Activated CD8-positive, alpha-beta memory T cell treated with anti-CD3 and anti-CD28 coated beads, Interleukin-2, amount 50 U/mL, for 1 hour (primary cell): ENCODE measurements around the gene CDKN2AIPNL.

ENCODE experiments used
- DNase-seq: peaks from one replicate; pipeline ENCODE4 v3.0.0-alpha.2; 2020; ENCODE audit errors: extremely low read depth

Gene CDKN2AIPNL, protein sequence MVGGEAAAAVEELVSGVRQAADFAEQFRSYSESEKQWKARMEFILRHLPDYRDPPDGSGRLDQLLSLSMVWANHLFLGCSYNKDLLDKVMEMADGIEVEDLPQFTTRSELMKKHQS

DNA sequence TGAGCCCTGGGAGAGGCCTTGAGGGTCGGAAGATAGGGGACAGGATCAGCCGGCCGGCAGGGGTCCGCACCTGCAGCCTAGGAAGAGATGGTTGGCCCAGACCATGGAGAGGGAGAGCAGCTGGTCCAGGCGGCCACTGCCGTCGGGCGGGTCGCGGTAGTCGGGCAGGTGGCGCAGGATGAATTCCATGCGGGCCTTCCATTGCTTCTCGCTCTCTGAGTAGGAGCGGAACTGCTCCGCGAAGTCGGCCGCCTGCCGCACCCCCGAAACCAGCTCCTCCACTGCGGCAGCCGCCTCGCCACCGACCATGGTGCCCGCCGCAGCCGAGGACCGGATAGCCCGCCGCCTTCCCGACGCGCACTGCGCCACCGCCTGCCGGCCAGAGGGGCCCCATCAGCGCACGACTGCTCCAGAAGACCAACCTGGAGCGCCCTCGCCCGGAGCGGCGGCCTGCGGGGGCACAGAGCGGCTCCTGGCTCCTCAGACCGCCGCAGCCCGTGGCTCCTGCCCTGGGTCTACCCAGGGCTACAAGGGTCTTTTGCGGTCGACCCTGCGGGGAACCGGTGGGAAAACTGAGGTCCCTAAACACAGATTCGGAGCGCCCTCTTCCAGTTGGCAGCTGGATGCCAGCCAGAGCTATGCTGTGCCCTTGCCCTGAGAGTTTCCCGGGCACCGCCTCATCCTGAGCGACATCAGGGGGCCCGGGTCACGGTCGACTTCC is at the start of gene CDKN2AIPNL:
TSS of gene CDKN2AIPNL (minus strand) at position 336 of the 721 bp plus-strand sequence. CDS start at position 309, 27 bp downstream.
- DNase-seq, result peak; percentile 63

DNA sequence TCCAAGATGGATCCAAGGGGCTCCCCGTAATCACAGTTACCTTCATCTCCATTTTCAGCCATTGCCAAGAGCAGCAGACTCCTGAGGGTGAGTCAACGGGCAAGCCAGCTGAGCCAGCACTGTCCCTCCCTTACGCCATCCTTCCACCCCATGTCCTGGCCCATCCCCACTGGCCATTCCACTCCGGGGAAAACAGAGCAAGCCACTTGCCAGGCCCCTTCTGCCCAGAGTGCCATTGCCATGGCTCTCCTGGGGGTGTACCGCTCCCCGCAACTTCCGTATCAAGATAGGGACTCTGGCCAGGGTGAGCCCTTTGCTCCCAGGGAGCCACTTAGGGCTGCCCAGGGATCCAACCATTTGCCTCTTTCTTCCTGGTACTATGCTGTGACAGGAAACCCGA is 48.9 kb upstream of the CDKN2AIPNL start:
- DNase-seq, result no peak

DNA sequence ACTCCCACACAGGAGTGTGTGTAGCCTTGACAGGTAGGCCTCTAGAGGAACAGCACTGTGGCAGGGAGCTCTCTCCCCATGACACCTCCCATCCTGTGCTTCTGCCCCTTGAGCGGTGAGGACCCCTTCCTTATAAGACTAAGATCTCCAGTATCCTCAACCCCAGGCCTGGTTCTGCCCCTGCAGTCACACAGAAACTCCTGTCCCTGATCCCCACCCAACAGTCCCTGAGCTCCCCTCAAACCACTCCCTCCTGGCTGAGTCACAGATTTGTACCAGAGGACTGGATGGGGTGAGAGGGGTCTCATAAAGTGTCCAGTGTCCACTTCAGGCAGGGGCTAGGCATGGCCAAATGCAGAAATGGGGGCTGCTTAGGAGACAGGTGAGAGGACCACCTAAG is 47.8 kb upstream of the CDKN2AIPNL start:
- no peak for DNase-seq

DNA sequence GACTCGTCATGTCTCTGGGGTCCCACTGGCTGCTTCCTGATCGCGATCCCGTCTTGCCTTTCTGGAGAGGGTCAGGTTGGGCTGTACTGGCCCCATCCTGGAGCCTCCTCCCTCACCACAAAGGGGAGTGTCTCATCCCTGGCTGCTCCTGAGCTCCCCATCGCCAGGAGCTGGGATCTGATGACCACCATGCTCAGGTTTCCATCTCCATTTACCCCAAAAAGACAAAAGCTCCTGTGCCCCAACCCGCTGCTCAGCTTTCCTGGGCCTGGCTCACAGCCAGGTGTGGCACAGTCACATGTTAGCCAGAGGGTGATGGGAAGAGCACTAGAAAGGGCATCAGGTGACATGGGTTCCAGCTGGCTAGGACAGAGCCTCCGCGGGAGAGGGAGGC is 47.3 kb upstream of the CDKN2AIPNL start:
- DNase-seq, result no peak

DNA sequence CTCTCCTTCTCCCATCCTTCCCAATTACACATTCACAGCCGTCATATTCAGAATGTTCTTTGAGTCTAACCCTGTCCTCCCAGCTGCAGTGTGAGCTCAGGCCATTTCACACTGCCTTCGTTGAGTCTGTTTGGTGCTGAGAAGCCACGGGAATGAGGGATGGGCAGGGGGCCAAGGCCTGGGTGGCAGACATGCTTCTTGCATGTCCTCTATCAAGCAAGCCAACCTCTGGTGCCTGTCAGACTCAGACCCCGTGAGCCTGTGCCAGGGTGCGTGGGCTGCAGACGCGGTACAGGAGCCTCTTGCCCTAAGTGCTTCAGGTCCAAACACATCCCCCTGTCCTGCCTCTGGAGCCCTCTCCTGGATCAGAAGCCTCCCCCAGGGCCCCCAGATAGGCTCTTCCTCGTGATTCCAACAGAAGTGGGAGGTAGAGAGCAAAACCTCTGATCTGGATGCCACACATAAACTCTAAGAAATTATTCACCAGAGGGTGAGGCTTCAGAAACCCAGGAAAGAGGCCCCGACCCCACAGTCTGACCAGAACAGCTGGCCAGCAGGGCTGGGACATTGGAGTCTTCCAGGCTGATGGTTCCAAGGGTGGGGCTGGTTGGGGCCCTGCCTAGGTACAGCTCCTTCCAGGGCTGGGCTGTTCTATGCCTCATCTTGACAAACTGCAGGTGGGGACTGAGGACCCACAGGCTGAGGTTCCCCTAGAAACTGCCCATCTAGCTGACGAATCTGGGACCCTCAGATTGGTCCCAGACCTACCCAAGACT is 46.7 kb upstream of the CDKN2AIPNL start:
- DNase-seq, result no peak

DNA sequence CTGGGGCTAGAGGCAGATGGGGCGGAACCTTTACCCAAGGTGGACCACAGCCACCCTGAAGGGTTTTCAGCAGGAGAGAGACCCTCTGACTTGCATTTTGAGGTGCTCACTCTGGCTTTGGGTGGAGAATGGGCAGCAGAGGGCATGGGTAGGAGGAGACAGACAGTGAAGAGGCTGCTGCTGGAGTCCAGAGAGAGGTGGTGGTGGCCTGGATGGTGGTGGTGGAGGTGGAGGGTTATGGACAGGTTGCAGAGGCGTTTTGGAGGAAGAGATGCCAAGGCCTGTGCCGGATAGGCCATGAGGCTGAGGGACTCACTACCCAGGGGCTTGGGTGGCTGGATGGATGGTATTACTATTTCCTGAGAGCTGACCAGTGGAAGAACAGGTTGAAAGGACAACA is 46.1 kb upstream of the CDKN2AIPNL start:
- no peak for DNase-seq

DNA sequence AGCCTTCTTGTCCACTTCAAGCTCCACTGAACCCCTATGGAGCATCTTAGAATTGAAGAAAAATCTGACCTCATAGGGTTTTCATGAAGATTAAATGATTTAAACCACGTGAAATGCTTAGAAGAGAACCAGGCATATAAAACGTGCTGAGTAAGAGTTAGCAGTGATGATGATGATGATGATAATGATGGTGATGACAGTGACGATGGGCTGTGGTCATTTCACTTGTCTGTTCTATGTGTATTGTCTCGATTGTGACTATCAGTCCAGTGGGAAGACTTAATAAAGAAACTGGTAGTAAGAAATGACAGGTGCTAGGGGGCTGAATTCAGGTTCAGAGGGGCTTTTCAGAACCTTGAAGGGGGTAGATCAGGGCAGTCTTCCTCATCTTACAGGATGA is 45.1 kb upstream of the CDKN2AIPNL start:
- no peak for DNase-seq

DNA sequence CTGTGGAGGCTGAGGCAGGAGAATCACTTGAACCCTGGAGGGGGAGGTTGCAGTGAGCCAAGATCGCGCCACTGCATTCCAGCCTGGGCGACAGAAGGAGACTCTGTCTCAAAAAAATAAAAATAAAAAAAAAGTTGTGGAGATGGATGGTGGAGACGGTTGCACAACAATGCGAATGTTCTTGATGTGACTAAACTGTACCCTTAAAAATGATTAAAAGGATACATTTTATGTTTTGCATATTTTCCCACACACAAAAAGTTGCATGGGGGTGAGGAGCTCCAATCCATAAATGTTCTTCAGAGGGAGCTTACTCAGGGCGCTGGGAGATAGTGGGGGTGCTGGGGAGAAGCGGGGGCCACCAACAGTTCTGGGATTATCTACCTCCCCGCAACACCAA is 43.8 kb upstream of the CDKN2AIPNL start:
- no peak for DNase-seq

DNA sequence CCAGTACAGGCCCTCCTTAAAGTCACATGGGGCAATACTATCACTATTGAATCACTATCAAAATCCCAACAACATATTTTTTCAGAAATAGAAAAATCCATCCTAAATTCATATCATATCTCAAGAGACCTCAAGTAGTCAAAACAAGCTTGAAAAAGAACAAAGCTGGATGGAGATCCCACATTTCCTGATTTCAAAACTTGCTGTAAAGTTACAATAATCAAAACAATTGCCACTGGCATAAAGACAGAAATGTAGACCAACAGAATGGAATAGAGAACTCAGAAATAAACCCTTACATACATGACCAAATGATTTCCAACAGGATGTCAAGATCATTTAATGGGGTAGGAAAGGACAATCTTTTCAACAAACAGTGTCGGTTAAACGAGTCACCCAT is 41.3 kb upstream of the CDKN2AIPNL start:
- no peak for DNase-seq

DNA sequence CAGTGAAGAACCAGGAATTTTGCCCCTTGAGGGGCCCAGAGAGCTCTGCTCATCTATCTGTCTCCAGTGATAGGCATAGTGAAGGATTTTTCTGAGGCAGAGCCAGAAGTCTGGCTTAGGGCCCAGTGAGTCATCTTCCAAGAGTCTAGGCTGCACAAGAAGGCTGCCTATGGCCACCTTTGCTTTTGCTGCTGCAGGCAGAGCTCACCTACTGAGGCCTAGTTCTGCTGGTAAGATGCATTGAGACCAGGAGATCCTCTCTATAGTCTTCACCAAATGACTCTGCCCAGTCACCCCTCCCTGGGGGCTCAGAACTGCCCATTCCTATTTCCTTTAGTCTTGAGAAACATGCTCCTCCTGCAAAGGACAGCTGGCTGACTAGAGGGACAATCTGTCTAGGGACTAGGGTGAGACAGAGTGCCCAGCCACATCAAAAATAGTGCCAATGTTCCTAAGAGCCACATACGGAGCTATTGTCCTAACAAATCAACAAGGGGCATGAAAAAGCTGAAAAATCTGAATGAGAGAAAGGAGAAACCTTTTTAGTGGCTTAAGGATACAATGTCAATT is 40.3 kb upstream of the CDKN2AIPNL start:
- DNase-seq, result no peak

DNA sequence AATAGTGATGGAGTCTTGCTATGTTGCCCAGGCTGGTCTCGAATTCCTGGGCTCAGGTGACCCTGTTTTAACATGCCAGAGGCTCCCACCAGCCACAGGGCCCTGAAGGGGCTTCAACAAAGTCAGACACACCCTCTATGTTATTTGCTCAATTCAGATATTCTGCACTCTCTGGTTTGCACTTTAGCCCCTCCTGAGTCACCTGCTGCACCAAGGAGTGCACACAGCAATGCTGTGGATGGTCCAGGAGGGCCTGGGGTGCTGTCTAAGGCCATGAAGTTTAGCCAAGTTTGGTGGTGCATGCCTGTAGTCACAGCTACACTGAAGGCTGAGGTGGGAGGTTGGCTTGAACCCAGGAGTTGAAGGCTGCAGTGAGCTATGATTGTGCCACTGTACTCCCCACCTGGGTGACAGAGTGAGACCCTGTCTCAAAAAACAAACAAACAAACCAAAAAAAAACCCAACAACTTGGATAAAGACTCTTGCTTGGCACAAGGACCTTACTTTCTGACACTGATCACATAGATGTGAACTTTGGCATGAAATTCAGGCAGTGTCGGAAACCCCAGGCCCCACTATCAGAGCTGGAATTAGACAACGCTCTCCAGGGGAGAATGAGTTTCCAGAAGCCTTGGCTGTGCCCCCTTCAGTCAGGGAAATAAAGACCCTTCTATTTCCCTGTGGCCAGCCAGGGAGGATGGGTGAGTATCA is 39.7 kb upstream of the CDKN2AIPNL start:
- no peak for DNase-seq

DNA sequence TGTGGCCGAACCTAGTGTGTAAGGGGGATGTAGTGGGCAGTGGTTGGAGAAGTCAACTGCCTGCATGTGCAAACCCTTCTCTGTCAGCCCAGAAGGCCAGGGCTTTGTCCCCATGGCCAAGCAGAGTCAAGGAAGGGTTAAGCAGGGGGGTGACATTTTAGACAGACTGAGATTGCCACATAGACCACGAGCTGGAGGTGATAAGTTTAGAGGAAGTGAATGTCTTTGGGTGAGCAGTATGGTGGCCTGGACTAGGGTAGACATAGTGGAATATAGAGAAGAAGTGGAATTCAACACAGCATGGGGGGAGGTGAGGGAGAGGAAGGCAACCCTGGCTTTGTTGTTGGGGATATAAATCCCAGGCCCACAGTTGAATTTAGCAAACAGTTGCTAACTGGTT is 38.7 kb upstream of the CDKN2AIPNL start:
- DNase-seq, result no peak

DNA sequence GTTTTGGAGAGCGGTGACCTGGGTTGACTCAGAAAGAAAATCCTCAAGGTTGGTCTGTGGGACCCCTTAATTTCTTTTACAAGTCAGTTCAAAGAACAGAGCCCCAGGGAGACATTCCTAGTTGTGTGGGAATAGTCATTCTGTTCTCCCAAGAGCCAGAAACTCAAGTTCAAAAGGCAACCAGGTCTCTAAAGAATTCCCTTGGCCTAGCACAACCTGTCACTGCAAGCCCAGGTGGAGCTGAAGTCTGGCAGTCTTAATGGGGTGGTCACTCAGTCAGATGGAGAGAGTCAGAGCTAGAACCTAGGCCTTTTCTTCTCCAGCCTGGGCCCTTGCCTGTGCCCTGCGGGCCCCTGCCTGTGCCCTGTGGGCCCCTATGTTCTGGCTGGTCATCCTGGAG is 37.5 kb upstream of the CDKN2AIPNL start:
- no peak for DNase-seq

DNA sequence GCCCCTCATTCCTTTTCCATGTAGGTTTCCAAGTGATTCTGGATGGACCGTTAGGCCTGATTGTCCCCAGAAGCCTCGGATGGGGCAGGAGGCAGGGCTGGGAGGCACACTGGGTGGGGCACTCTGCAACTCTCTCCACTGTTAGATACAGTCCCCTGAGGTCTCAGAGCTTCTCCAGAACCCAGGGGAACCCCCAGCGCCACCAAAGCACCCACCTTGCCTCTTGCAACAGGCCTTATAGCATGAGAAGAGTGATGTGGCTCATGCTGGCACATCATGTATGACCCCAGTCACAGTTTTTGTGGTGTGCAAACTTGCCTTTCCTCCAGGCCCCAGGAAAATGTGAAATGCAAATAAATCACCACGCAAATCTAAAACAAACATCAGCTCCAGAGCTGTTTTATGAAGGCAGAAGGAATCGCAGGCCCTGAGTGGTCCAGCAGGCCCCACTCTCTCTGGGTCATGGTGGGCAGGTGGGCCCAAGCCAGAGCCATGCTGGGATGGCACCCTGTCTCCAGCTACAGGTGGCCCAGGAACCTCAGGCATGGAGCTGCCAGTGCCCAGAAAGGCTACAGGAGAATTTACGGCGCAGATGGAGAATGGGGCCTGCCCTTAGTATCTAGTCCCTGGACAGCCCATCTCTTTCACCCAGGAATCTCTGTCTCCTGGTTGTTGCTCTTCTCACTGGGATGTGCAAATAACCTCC is 36.3 kb upstream of the CDKN2AIPNL start:
- no peak for DNase-seq

DNA sequence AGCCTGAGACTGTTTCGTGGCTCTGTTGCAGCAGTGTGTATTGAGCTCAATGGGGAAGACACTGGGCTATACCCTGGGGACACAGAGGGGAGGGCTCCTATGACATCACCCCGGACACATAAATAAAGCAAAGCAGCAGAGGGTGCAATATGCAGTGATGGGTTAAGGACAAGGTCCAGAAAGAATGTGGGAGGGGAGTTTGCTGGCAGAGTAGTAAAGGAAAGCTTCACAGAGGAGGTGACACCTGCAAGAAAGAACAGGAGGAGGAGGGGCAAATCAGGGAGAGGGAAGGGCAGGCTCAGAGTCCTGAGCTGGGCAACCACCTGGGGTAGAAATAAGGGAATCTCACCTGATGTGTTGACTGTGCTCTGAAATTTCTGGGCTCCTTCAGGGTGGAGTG is 35.3 kb upstream of the CDKN2AIPNL start:
- no peak for DNase-seq

DNA sequence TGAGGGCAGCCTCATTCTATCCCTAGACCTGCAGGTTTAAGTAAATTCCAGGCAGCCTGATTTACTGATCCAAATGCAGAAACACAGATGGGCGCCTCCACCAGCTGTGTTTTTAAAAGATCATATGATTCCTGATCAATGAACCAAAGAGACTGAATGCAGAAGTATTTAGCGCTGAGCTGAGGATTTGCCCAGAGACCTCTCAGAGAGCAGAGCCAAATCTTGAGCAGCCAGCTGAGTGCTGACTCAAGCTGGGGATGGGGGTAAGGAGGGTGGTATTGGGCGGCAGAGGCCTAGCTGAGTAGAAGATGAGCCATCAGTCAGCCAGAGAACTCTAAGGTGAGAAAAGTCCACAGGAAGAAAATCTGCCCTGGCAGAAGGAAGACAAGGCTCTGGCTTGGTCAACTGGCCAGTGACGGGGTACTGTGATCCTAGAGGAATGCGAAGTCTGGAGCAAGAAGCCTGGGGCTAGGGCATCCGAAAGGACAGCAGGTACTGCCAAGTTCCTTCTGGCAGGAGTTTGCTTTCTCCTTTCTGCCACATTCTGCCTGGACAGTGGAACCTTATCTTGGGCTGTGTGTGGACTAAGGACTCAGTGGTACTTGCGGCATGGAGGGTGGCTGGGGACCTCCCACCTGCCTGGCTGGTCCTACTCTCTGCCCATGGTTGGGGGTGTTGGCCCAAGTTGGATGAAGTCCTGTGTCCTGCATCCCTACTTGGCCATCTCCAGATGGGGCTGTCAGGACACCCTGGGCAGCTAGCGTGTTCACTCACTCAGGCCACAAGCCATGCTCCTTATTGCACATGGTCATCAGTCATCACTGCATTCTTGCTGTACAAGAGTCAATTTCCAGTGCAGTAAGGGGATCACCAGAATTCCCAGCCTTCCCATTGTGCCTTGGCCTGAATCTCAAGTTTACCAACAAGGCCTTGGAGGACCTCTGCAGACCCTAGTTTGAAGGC is 34.5 kb upstream of the CDKN2AIPNL start:
- DNase-seq, result no peak

DNA sequence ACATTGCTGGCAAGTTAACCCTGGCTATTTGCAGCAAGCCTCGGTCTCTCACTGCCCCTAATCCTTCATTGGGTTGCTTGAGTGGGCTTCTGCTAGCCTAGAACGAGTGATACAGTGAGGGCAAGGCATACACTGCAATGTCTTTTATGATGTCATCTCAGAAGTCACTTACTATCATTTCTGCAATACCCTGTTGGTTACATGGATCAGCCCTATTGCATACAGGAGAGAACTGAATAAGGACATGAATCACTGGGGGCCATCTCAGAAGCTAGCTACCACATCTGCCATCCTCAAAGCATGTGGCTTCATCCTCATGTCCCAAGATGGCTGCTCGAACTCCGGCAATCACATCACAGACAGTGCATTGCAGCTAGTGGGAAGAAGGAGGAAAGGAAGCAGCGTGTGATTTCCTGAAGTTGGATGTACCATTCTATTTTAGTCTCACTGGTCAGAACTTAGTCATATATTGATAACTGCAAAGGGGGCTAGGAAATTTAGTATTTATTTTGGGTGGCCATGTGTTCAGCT is 33.3 kb upstream of the CDKN2AIPNL start:
- no peak for DNase-seq

DNA sequence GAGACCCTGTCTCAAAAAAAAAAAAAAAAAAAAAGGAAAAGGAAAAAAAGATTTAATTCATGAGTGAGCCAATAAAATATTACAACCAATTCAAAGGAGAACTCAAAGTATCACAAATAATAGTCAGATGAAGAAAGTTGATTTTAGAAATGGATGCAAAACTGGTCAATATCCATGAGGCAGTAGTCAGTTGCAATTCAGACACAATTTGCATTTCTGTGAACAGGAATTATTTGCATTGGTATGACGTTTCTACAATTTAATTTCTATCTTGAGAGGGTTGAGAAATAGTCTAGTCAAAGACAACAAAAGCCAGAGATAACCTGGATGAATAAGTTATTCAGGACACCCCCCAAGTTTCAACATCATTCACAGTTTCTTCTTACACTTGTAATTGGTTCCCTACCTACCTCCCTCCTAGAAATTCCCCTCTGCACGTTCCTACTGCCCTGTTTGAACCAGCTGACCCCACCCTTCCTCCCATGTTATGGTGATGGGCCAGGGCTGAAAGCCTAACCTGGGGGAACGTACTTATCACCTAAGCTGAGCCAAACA is 28.6 kb upstream of the CDKN2AIPNL start:
- DNase-seq, result no peak

DNA sequence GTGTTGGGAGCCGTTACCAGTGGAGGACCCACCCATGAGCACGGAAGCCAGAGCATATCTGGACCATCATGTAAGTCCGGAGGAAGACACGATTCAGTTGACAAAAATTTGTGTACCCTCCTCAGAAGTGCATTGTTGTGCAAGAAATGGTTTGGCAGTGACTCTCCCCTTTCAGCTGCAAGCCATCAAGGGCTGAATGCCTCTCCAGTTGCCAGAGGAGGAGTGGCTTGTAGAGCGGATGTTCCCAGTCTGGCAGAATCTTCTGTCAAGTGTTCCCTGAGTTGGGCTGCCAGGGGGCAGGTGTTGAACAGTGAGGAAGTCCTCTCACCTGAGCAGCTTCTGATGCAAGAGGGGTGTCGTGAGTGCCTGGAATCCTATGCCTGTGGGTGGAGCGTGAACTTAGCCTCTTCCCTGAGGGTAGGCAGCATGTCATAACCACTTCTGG is 27.6 kb upstream of the CDKN2AIPNL start:
- no peak for DNase-seq

DNA sequence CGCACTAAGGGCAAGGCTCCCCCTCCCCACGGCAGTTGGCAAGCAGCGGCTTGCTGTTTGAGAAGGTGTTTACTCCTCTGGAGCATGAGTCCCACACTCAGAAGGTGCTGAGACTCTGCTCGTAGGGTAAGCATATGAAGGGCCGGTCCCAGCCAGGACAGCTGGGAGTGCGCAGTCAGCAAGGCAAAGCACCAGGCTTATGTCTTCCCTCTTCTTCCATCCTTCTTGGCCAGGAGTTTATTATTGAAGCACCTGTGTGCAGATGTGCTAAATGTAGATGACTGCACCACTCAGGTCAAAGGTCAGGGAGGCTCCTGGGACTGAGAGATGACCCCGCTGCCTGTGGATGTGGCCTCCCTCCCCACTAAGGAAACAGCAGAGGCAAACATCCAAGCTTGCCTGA is 27.0 kb upstream of the CDKN2AIPNL start:
- DNase-seq, result no peak
